M059J (cell line): ENCODE measurements around the gene USP1. TPM values are rescaled to one million over a fixed set of nuclear protein-coding genes. Genes with fewer than 3 reads are reported as not detected.

Experiments used
- DNase-seq: peaks from one replicate; pipeline ENCODE4 v3.0.0-alpha.2; 2012; ENCODE audit warnings: low read depth
- total RNA-seq: library from RNA; depleted of rRNA; stranded (reverse); fragments of >200 nt; shearing (Covaris generic); gene quantifications from 2 replicates; pipeline ENCODE4 v1.2.3, GENCODE V29; 2014

Gene USP1
- total RNA-seq, 1 experiment from 2014 or later = 68.6 TPM

DNA sequence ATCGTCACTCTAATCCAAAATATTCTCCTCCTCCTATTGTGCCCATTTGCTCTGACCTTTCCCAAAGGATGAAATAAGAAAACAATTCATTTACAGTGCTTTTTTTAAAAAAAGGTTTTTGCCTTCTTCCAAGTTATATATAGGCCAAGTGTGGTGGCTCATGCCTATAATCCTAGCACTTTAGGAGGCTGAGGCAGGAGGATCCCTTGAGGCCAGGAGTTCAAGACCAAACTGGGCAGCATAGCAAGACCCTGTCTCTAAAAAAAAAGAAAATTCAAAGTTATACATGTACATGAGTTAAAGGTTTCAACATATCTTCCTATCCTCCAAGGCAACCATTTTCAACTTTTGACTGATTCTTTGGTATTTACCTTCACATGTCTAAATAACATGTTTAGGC, 10.1 kb upstream of the USP1 start:
- no peak for DNase-seq

- no peak for DNase-seq
Observed at GRCh38 chr1:62428351-62428750, 8.5 kb upstream of the USP1 start.

DNA sequence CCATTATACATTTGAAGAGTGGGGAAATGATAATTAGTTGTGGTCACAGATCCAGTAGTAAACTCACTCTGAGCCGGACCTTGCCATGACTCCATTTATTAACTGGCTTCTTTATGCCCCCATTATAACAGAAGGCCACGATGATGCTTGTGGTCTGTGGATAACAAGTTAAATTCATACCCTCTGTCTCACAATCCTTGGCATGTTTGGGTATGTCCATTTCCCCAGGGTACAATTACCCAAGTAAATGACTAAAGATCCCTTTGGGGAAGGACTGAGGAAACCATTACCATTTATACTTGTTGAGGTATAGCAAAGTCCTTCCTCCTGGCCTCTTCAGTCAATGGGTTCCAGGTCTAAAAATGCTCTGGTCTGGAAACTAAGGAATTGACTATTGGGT, 7.3 kb upstream of the USP1 start:
- DNase-seq = peak; percentile 33

DNA sequence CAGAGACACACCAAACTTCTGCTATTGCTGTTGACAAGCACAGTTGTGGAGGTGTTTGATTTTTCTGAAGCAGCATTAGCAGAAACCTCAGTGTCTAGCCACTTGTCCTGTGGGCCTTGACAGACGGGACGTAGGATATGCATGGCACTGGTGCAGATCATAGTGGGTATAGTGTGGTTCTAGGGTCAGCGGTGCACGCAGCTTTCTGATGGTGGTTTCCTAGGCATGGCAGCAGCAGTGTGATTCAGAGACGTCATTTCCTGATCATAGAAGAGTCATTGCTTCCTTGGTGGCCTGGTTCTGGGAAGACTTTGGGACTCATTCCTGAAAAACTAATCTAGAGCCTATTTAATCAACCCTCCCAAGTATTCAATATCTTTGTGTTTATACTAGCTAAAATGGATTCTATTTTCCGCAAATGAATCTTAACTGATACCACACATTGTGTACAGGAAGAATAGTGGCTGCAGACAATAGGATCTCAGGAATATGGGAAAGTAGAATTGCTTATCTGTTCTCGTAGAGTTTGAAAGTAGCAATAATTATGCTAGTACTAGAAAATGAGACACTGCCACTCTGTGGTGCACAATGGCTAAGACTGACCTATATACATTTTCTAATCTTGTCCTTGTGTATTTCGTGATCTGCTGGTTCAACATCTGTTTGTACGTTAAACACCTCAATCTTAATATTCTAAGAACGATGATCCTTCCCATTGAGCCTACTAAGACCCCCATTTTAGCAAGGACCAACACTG, 2.8 kb upstream of the USP1 start:
- peak; percentile 35 for DNase-seq

GRCh38 chr1:62434618-62435001, 2.2 kb upstream of the USP1 start:
- DNase-seq = no peak

DNA sequence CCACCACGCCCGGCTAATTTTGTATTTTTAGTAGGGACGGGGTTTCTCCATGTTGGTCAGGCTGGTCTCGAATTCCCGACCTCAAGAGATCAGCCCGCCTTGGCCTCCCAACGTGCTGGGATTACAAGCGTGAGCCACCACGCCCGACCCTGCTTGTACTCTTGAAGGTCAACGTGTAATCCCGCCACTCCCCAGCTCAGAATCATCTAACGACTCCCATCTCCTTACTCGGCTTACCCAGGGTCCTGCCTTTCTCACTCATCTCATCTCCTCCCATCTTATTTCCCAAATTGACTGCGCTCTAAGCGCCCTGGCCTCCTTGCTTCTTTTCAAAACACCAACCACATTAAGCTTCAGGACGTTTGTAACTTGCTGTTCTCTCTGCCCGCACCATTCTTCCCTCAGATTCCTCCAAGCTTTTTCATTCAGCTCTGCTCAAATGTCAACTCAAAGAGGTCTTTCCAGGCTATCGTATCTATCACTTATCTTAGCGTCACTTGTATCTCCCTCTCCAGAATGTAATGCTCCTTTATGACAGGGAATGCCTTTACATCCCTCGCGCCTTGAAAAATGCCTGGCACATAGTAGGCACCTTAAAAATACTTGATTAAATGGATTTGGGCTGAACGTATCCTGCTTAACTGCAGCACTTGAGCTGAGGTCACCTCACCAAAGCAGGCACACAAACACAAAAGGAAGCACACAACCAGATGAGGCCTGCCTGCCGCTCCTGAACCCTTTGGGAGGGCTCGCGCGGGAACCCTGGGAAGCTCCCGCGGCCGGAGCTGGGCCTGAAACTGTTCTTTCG, 1.4 kb upstream of the USP1 start:
- DNase-seq = no peak

- DNase-seq = no peak
Observed at GRCh38 chr1:62436039-62436465, 797 bp upstream of the USP1 start.

DNA sequence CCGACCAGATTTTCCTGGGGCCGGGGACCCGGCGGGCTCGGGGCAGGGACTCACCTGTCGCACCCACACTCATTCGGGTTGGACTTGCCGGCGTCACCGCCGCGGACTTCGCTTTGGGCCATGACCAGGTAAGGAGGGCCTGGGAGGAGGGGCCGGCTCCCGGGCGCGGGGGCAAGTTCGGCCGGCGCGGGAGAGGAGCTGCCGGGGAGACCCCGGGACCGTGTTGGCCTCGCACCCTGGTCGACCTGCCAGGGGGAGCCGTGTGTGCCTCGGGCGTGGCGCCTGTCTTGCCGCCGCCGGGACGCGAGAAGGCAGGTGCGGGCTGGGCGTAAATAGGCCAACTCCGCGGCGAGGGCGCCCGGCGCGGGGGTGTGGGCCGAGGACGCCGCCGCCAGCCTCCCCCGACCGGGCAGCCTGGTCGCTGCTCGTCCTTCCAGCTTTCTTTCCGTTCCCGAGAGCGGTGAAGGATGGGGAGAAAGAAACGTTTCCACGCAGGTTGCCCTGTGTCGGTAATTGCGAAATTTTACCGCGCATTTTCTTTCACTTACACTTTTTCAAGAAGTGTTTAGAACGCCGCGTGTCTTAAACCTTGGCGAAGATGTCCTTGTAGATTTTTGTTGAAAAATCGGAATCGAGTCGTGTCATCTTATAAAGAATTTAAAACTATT, 558 bp downstream of the USP1 start:
- peak; percentile 36 for DNase-seq

- DNase-seq = peak; percentile 38
Observed at GRCh38 chr1:62438163-62438562, 1.3 kb downstream of the USP1 start.

- DNase-seq = no peak
Observed at GRCh38 chr1:62439652-62440371, 3.0 kb downstream of the USP1 start.

- no peak for DNase-seq
Observed at GRCh38 chr1:62444701-62445100, 7.9 kb downstream of the USP1 start.

DNA sequence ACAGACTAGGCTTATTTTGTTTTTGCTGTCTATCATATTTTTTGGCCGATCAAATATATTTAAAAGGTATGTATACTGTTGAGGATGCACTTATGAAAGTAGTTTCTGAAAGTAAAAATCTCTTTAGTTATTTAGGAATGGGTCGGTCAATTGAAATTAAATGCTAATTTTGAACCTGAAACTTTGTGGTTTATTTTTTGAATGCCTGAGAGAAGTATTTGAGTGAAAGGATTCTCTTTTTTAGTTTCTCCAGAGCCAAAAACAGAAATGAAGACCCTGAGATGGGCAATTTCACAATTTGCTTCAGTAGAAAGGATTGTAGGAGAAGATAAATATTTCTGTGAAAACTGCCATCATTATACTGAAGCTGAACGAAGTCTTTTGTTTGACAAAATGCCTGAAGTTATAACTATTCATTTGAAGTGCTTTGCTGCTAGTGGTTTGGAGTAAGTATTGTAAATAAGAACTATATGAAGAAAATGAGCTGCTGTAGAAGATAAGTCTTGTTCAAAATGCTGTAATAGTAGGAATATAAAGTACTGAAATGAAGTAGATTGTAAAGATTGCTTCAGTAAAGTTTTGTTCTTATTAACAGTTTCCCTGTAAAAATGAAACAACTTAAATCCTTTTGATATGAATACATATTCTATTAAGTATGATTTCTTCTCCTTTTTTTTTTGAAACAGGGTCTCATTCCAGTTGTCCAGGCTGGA, 11.5 kb downstream of the USP1 start:
- DNase-seq = no peak

GRCh38 chr1:62450301-62450700, 13.5 kb downstream of the USP1 start:
- no peak for DNase-seq

GRCh38 chr1:62452951-62453350, 16.1 kb downstream of the USP1 start:
- peak; percentile 57 for DNase-seq

- no peak for DNase-seq
Observed at GRCh38 chr1:62457955-62458354, 21.1 kb downstream of the USP1 start.

DNA sequence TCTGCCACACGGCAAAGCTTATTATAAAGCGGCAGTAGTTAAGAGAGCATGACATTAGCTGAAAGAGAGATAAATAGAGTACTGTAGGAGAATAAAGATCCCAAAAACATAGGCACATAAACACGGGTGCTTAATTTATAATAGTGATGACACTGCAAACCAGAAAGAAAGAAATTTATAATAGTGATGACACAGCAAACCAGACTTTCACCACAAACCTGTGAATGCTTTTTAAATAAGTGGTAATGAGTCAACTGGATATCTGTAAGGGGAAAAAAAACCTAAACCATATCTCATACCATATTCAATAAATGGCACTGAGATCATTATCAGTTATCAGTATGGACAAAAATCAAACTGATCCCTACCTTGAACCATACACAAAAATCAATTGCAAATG, 25.5 kb downstream of the USP1 start:
- peak; percentile 62 for DNase-seq

DNA sequence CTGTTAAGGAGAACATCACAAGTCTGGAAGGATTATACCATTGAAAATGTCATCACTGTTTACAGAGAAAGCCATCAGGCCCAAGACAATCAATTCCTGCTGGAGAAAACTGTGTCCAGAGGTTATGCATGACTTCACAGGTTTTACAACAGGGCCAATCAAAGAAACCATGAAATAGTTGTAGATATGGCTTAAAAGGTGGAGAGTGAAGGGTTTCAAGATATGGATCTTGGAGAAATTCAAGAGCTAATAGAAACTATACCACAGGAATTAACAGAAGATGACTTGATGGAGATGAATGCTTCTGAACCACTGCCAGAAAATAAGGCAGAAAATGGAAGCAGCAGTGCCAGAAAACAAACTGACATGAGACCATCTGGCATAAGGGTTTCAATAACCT, 30.2 kb downstream of the USP1 start:
- peak; percentile 2 for DNase-seq

DNA sequence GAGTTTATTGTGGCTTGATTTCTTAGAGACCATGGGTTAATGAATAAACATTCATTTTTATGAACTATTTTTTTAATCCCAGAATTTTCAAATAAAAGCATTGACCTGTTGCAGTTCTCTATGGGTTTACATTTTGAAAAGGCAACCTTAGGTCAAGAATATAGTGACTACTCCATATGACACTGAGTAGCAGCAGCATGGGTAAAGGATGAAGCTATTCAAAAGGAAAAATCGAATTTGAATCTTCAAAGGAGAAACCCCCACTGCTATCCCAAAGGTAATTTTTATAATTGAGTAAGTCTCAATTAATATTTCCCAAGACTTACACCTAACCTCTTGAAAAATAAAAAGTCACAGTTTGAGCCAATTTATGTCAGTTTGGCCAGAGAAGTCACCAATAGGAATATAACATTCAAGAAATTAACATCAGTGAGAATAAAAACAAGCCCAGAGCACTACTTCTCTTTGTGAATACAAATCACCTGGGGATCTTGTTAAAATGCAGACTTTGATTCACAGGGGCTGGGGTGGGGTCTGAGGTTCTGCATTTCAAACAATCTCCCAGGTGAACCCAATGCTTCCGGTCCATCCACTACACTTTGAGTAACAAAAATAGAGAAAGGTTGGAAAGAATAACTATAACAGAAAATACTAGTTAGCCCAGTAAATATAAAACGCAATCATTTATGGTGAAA, 39.8 kb downstream of the USP1 start:
- no peak for DNase-seq

DNA sequence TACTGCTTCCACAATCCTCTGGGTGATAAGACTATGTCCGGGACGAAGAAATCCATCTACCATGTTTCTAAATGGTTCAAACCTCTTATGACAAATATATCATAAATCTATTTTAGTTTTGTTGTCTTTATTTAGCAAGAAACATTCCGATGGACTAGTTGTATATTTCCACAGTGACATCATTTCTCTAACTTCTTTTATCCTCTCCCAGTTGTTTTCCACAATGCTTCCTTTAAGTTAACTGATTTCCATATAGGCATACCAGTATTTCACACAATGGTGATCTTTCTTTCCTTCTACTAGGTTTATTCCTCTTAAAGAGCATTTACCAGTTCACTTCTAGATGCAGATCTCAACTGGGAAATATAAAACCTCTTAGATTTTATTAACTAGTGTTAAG, 44.8 kb downstream of the USP1 start:
- no peak for DNase-seq

DNA sequence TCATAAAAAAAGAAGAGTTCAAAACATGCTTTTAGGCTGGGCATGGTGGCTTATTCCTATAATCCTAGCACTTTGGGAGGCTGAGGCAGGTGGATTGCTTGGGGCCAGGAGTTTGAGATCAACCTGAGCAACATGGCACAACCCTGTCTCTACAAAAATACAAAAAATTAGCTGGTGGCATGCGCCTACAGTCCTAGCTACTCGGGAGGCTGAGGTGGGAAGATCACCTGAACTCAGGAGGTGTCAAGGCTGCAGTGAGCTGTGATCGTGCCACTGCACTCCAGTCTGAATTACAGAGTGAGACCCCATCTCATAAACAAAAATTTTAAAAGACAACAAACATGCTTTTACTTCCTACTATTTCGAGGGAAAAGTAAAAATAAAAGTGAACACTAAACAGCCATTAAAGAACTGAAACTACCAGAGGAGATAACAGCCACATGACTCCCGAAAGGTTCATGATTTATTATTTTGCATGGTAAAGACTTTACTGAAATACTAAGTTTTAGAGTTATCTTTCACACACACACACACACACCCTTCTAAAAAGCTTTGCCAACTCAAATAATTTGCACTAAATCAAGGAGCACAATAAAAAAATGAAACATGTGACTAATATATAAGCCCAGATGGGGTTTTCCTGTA, 48.1 kb downstream of the USP1 start:
- no peak for DNase-seq
